ENCODE results near the gene VPS35. TPM values are rescaled to one million over a fixed set of nuclear protein-coding genes. Genes with fewer than 3 reads are reported as not detected.

Gene VPS35
- total RNA-seq, 1 experiment from 2014 or later = 72.1 TPM

- H3K4me1 Mint-ChIP-seq = no peaks in the 10 kb centered on the region
- ATAC-seq (no peak), DNase-seq (ENCODE audit: low spot score) (no peak)
- no peaks in the 10 kb centered on the region for H3K9me3 Mint-ChIP-seq
- no peaks in the 10 kb centered on the region for H3K27me3 Mint-ChIP-seq (ENCODE audit: low read depth)
- no peak overlapping the region for H3K27ac Mint-ChIP-seq
- TF ChIP-seq ZMAT4 (CRISPR knock-in tag; IDR thresholded peaks at IDR 0.05) = no peak
- no peak for TF ChIP-seq ERG (CRISPR knock-in tag; IDR thresholded peaks at IDR 0.05)
- no peak for TF ChIP-seq SMAD4 (CRISPR knock-in tag; IDR thresholded peaks at IDR 0.05)
- no peak for TF ChIP-seq ZNF317 (CRISPR knock-in tag; IDR thresholded peaks at IDR 0.05; ENCODE audit: borderline replicate concordance, low read depth)
- TF ChIP-seq ATF6 (CRISPR knock-in tag; IDR thresholded peaks at IDR 0.05) = no peak
- no peak for TF ChIP-seq CREM (CRISPR knock-in tag; IDR thresholded peaks at IDR 0.05)
- no peak for TF ChIP-seq E2F5 (CRISPR knock-in tag; IDR thresholded peaks at IDR 0.05)
- TF ChIP-seq ZNF121 (CRISPR knock-in tag; IDR thresholded peaks at IDR 0.05) = no peak
- no peak for TF ChIP-seq ZNF219 (CRISPR knock-in tag; IDR thresholded peaks at IDR 0.05; ENCODE audit: borderline replicate concordance)
- no peak for TF ChIP-seq ZNF281 (CRISPR knock-in tag; IDR thresholded peaks at IDR 0.05)
- TF ChIP-seq CREB1 (CRISPR knock-in tag; IDR thresholded peaks at IDR 0.05) = no peak
- TF ChIP-seq PRDM15 (CRISPR knock-in tag; IDR thresholded peaks at IDR 0.05) = no peak
- no peak for TF ChIP-seq CBFB (CRISPR knock-in tag; IDR thresholded peaks at IDR 0.05; ENCODE audit: low read depth)
- no peak for TF ChIP-seq USF2 (CRISPR knock-in tag; IDR thresholded peaks at IDR 0.05)
- TF ChIP-seq E2F4 (CRISPR knock-in tag; IDR thresholded peaks at IDR 0.05; ENCODE audit: borderline replicate concordance, low read depth) = no peak
- TF ChIP-seq NR3C1 (CRISPR knock-in tag; conservative IDR thresholded peaks at IDR 0.05; ENCODE audit: low read depth) = no peak
- peaks cover 25% of the 10 kb centered on the region for H3K36me3 Mint-ChIP-seq
- POLR2A ChIA-PET = no interaction called here
- CTCF ChIA-PET = no interaction called here
- H3K4me3 Mint-ChIP-seq = no peak overlapping the region
Observed at GRCh38 chr16:46701615-46702014, 12.6 kb upstream of the VPS35 start.

Data from WTC11 (cell line).